ENCODE results near the gene TTBK2.
"Not testable (repeated sequence)": the region's sequence is repeated elsewhere in the genome, so short reads cannot be mapped to it uniquely, and the experiment has no call there.

Gene TTBK2

DNA sequence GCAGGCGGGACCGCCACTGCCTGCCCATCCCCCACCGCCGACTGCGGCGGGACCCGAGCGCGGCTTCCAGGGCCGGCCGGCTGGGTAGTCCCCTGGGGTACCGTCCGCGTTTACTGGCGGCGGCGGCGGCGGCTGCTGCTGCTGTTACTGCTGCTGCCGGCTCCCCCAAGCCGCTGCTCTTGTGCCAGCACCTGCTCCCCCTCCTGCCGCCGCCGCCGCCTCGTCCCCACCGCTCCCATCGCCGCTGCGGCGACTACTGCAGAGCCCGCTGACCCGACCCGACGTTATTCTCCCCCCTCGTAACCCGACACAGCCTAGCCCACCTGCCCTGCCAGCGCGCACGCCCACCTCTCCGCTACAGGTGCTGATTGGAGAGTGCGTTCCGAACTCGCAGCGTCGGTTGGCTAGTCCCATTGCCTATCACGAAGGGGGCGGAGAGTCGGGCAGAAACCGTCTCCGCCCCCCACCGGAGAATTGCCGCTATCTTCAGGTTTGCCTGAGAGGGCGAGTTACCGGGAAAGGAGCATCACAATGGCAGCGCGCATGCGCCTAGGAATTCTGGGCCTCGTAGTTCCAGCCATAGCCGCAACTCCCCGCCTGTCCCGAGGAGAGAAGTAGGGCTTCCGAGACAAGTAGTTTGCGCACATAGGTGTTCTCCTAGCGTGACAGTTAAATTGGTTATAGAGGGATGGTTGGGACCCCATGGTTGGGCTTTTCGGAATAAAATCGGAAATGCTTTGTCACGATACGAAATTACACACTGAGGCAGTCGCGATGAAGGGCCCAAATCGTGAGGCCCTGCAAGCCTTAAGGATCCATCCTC is at the start of gene TTBK2:
Gene TTBK2 (minus strand): TSS at position 260 of the 823 bp plus-strand sequence. CDS start 42,161 bp downstream, outside the sequence.
- peak; percentile 96 for DNase-seq (ENCODE audit: low read depth)

DNA sequence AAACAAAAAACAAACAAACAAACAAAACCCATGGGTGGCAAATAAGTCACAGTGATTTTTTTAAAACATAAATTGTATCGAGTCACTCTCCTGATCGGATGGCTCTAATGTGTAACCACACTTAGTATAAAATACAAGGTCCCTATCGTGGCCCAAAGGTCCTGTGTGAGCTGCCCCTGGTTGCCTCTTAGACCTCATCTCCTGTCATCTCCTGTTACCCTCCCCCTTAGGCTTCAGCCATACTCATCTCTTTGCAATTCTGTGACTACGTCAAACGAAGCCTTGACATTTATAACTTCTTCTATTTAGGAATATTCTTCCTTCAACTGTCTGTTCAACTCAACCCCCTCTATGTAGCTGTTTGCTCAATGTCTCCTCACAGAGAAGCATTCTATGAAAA is 43.9 kb upstream of the TTBK2 start:
- DNase-seq (ENCODE audit: low read depth), result no peak

DNA sequence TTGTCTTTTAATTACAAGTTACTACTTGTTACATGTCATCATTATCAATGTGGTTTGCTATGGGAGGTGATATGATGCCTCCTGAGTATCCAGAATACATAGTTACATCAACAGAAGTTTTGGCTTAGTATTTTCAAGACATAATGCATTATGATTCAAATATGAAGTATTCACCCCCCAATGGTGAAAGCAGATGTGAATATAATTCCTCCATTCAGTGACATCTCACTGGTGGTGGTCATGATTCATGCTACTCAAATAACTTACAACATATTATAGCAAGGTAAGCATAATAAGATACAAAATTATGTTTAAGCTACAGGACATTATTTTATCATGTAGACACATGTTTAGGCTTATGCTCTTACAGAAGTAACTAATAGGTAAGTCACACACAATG is 34.9 kb upstream of the TTBK2 start:
- no peak for DNase-seq (ENCODE audit: low read depth)

DNA sequence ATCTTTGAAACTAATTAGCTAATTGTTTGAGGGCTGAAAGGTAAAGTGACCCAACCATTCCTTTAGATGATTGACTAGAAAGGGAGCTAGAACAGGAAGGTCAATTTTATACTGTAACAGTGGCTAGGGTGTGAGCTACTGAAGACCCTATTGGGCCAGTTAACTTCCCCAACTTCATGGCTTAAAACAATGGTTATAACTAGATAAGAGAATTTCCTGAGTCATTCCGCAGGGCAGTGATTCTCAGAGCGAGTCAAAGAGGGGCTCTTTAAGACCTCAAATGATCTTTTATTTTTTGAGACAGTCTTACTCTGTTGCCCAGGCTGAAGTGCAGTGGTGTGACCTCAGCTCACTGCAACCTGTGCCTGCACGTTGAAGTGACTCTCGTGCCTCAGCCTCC is 33.7 kb upstream of the TTBK2 start:
- no peak for DNase-seq (ENCODE audit: low read depth)

DNA sequence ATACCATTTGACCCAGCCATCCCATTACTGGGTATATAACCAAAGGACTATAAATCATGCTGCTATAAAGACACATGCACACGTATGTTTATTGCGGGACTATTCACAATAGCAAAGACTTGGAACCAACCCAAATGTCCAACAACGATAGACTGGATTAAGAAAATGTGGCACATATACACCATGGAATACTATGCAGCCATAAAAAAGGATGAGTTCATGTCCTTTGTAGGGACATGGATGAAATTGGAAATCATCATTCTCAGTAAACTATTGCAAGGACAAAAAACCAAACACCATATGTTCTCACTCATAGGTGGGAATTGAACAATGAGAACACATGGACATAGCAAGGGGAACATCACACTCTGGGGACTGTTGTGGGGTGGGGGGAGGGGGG is 28.3 kb upstream of the TTBK2 start:
- DNase-seq (ENCODE audit: low read depth), result not testable (repeated sequence)

DNA sequence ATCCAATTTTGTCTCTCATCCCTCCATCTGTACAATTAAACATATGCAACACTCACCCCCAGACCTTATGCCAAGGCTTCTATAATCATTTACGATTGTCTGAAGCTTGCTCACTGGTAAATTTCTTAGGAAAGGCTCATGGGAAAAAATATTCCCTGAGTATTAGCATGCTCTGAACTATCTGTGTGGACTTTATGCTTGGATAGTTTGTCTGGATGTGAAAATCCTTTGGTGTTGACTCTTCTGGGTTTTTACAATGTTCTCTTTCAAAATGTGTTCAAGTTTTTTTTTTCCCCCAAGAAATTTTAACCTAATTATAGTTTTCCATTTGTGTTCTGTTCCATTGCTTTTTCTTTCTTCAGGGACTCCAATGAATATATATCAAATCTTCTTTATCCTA is 19.9 kb upstream of the TTBK2 start:
- DNase-seq (ENCODE audit: low read depth), result no peak

DNA sequence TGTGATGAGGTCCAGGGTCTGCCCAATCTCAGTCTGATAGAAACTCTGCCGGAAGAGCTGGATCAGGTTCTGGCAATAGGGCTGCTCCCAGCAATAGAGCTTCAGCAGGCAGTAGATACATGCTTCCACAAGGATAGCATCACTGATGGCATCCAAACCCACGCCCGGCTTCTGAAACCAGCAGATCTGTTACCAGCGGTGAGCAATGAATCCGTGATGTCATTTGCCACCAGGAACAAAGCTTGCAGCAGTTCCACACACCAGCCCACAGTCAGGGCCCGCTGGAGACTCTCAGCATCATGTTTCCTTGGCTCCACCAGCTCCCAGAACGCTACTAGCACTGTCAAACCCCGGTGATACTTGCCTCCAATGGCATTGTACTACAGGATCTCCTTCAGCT is 19.3 kb upstream of the TTBK2 start:
- DNase-seq (ENCODE audit: low read depth), result no peak

DNA sequence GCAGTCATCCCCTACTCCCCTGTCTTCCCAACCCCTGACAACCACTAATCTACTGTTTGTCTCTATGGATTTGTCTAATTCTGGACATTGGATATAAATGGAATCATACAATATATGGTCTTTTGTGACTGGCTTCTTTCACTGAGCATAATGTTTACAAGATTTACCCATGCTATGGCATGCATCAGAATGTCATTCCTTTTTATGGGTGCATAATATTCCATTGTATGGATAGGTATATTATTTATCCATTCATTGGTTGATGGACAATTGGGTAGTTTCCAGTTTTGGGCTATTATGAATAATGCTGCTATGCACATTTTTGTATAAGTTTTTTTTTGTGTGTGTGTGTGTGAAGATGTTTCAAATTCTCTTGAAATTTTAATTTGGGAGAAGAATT is 16.6 kb upstream of the TTBK2 start:
- DNase-seq (ENCODE audit: low read depth), result no peak

DNA sequence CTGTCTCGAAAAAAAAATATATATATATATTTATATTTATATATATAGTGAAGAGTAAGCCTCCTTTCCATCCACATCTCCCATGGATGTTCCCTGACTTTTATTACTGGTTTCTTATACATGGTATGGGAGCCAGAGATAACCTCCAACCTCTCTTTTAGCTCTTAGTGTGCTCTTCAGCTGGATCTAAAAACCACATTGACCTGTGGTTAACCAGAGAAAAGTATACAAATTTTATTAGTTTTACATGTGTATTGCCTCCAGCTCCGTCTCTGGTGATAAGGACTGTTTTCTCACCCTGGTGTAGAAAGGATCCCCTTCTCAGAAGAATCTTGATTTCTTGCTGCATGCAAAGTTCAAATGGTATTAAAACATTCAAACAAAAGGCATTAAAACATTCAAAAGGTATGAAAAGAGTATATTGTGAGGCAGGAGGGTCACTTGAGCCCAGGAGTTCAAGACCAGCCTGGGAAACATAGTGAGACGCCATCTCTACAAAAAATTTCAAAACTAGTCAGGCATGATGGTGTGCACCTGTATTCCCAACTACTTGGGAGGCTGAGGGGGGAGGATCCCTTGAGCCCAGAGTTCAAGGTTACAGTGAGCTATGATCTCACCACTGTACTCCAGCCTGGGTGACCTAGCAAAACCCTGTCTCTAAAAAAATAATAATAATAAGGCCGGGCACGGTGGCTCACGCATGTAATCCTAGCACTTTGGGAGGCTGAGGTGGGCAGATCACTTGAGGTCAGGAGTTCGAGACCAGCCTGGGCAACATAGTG is 13.5 kb upstream of the TTBK2 start:
- DNase-seq (ENCODE audit: low read depth), result no peak

DNA sequence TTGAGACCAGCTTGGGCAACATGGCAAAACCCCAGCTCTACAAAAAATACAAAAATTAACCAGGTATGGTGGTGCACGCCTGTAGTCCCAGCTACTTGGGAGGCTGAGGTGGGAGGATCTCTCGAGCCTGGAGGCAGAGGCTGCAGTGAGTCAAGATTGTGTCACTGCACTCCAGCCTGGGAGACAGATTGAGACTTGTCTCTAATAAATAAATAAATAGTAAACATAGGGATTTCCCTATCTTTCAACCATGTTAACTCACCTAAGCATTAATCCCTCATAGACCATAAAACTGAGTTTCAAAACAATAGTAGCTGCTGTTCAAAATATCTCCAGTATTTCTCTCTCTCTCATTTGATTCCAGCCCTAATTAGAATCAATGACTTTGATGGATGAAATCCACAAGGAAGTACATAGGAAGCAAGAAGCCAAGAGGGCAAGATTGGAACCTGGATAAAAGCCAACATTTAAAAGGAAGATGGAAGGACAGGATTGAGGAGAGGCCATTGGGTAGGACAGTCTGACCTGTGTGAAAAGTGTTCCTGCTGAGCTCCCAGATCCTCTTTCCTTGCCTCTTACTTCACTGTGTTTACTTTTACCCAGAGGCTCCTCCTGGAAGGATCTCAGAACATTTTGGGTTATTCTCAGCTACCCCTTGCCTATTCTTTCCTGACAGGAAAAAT is 12.4 kb upstream of the TTBK2 start:
- no peak for DNase-seq (ENCODE audit: low read depth)

DNA sequence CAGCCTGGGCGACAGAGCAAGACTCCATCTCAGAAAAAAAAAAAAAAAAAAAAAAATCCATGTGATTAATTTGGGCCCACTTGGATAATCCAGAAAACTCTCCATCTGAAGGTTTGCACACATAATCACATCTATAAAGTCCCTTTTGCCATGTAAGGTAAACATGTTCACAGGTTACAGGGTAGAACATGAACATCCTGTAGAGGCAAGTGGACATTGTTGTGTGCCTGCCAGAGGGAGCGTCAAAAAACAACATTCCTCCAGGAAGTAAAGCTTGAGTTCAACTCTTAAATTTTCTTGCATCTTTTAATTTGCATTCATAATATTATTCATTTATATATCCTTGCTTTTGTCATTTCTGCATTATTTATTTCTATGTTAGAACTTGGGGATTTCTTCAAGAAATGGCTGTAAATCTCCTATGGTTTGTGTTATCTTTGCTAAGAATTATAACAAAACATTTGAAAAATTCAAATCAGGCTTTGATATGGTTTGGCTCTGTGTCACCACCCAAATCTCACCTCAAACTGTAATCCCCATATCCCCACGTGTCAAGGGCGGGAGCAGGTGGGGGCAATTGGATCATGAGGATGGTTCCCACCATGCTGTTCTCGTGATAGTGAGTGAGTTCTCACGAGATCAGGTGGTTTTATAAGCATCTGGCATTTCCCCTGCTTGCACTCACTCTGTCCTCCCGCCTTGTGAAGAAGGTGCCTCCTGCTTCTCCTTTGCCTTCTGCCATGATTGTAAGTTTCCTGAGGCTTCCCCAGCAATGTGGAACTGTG is 11.3 kb upstream of the TTBK2 start:
- no peak for DNase-seq (ENCODE audit: low read depth)

DNA sequence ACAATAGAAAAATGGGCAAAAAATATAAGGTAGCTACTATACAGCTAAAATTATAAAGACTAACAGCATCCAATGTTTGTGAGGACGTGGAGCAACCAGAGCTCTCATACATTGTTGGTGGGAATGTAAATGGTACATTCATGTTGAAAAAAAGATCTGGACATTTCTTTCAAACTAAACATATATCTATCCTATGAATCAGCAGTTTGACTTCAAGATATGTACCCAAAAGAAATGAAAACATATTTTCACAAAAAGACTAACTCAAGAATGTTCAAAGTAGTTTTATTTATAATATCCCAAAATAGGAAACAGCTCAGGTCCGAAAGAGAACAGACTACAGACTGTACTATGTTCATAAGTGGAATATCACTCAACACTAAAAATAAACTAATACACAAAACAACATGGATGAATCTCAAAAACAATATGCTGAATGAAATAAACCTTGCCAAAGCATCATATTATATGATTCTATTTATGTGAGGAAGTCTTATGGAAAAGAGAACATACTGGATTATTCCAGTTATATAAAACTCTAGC is 8.8 kb upstream of the TTBK2 start:
- no peak for DNase-seq (ENCODE audit: low read depth)

DNA sequence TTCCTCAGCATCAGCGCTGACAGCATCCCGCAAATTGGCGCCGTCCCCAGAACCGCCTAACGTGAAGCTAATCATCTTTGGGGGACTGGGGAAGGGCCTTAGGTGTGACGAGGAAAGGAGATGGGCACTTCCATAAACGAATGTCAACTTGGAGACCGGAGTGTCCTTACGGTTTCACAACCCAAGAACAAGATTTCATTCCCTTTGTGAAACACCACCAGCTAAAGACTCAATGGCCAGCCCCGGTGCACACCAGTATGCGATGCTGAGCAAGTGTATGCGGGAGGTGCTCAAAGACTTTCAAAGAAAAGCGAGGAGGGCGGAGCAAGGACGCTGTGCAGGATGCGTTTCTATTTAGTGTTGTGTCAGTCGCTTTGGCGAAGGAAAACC is 759 bp upstream of the TTBK2 start:
- no peak for DNase-seq (ENCODE audit: low read depth)

DNA sequence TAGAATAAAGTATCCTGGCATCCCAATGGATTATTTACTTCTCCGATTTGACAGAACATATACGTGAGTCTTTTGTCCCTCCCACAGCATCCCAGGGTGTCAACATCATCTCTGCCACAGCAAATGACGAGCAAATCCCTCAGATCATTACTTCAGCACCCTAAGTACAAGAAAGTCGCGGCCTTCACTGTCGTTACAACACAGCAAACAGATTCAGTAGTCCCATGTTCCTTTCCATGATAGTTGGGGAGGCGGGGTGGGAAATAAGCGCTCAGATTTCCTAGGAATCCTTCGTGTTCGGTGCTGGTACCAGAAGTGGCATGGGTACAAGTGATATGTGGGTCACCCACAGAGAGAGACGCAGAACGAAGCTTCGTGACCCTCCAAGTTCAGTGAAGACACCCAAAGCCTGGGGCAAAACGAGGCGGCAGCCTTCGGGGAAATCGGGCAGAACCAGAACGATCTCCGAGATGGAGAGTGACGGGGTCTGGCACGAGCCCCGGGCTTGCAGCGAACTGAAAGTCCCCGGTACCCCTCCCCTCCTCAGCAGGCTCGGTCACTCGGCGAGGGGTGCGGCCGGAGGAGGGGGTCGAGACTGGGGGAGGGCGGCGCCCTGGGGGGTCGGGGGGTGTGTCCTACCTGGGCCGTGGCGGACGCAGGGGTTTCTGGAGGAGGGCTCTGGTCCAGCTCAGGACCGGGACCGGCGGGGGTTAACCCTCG is 619 bp downstream of the TTBK2 start:
- peak; percentile 20 for DNase-seq (ENCODE audit: low read depth)

DNA sequence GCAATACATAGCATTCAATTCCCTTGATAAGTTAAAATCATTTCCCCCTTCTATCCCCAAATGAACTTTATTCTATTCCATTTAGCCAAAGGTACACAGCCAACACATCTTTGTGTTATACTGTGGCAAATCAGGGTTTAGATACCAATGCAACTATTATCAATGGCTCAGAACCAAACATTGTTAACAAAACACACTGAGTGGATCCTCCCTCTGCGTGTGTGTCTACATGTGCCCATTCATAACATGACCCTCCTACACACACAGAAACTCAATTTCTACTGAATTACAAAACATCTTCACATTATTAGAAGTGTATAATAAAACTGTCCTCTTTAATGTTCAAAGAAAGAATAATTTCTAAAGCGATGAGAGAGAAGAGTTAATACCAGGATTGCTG is 1.3 kb downstream of the TTBK2 start:
- DNase-seq (ENCODE audit: low read depth), result no peak

DNA sequence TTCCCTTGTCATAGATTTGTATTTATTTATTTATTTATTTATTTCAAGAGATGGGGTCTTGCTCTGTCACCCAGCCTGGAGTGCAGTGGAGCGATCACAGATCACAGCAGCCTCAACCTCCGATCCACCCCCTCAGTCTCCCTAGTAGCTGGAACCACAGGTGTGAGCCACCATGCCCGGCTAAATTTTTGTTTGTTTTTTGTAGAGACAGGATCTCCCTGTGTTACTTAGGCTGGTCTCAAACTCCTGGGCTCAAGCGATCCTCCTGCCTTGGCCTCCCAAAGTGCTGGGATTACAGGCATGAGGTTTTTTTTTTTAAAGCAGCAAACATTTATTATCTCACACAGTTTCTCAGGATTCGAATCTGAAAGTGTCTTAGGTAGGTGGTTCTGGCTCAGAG is 2.5 kb downstream of the TTBK2 start:
- no peak for DNase-seq (ENCODE audit: low read depth)

DNA sequence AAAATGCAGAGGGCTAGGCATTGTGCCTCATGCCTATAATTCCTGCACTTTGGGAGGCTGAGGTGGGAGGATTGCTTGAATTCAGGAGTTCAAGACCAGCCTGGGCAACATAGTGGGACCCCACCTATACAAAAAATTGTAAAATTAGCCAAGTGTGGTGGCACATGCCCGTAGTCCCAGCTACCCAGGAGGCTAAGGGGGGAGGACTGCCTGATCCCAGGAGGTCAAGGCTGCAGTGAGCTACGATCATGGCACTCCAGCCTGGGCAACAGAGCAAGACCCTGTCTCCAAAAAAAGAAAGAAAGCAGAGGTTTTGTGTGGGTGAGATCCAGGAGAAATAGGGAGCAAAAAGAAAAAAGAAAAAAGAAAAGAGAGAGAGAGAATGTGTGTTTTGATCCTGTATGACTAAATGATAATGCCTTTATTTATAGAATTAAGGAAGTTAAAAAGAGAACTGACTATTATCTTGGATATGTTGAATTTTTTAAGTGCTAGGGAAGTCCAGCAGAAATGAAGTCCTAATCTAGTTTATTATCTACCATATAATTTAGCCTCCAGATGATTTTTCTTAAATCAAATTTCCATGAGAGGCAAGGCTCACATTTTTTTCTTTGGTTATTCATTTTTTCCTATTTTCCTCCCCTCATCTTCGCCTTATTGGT is 4.8 kb downstream of the TTBK2 start:
- no peak for DNase-seq (ENCODE audit: low read depth)

DNA sequence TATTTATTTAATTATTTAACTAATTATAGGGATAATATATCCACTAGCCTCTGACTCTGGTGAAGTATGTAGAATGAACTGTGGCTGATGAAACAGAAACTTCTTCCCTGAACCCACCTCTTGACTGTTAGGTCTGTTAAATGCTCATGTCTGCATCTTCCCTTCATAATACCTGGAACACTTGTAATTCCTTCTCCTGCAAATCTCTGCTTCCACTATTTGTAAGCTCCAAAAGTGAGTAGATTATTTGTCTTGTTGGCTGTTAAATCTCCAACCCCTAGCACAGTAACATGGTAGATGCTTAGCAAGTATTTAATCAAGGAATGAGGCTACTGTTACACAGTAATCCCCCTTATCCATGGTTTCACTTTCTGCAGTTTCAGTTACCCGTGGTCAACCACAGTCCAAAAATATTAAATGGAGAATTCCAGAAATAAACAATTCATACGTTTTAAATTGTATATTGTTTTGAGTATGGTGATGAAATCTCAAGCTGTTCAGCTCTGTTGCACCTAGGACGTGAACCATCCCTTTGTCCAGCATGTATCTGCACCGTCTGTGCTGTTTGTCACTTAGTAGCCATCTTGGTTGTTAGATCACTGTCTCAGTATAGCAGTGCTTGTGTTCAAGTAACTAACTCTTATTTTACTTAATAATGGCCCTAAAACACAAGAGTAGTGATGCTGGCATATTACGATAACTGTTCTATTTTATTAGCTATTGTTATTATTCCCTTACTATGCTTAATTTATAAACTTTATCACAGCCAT is 5.7 kb downstream of the TTBK2 start:
- DNase-seq (ENCODE audit: low read depth), result no peak

DNA sequence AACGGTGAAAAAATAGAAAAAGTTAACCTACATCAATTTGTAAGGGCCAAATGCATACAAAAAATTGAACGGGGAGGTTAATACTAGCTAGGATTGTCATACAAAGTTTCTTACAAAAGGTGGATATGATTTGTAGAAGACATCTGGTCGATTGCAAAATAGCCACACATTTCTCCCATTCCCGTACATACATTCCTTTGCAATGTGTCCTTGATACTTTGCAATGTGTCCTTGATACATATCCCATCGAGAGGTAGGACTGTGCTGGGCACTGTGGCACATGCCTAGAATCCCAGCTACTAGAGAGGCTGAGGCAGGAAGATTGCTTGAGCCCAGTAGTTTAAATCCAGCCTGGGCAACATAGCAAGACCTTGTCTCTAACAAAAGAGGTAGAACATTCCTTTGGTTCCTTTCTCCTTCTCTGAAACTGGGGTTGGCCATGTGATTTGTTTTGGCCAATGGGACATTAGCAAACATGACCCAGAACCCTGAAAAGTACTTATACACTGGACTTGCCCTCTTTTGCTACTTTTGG is 9.5 kb downstream of the TTBK2 start:
- DNase-seq (ENCODE audit: low read depth), result no peak

DNA sequence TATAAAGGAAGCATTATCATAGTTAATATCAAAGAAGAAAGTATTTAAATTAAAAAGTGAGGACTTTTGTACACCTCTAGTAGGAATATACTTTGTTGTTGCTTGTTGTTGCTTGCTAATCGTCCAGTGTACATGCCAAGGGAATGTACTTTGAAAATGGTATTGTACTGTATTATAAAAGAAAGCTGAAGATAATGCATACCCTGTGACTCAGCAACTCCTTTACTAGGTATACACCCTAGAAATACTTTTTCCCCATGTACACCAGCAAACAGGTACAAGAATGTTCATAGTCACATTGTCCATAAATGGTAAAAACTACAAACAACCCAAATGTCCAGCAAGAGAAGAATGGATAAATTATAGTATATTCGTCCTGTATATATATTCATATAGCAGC is 12.0 kb downstream of the TTBK2 start:
- DNase-seq (ENCODE audit: low read depth), result no peak
